GM12878 (cell line): ENCODE measurements around the gene CREB5. TPM values are rescaled to one million over a fixed set of nuclear protein-coding genes. Genes with fewer than 3 reads are reported as not detected.

Experiments used
- ATAC-seq: fragments of 200-7000 bp; cut with Tn5 transposase; 3 replicates; pipeline ENCODE4 v1.9.1; 2020; ENCODE audit warnings: mild to moderate bottlenecking, moderate library complexity
- BruUV-seq: library from RNA; stranded (reverse); fragments of 400-500 nt; replicated peaks from 2 replicates; lab custom pipeline; 2021; lab: Mats Ljungman, UMichigan
- CTCF ChIA-PET: fragments of 300-600 bp; sonication (Branson Sonifier 250); formaldehyde crosslinking; extraction: SDS; loops from one replicate; lab custom pipeline; 2021; ENCODE audit warnings: inconsistent platforms; lab: Yijun Ruan, JAX
- POLR2A ChIA-PET: fragments of 350-600 bp; formaldehyde crosslinking; extraction: SDS; loops from one replicate; lab custom pipeline; 2021; ENCODE audit warnings: inconsistent platforms; lab: Charles Lee
- RAD21 ChIA-PET: fragments of 300-600 bp; sonication (Branson Sonifier 250); formaldehyde crosslinking; loops from one replicate; lab custom pipeline; 2023; ENCODE audit warnings: antibody characterized with exemption; ENCODE audit not compliant: unreplicated experiment; lab: Charles Lee
- SMC1A ChIA-PET: fragments of 300-600 bp; sonication (Branson Sonifier 250); formaldehyde crosslinking; loops from one replicate; lab custom pipeline; 2023; ENCODE audit not compliant: unreplicated experiment, uncharacterized antibody; lab: Charles Lee
- DNase-seq: peaks from one replicate; pipeline ENCODE4 v3.0.0-alpha.2; 2011; ENCODE audit warnings: low read depth, low spot score
- FAIRE-seq: peaks from 3 replicates; lab custom pipeline; 2011; peaks lifted over from hg19 to GRCh38; lab: Jason Lieb, UNC
- H2AFZ ChIP-seq: 2 replicates; pipeline ENCODE4 v1.6.0; 2011; ENCODE audit warnings: low read depth, low read length, control low read depth; ENCODE audit not compliant: control insufficient read depth
- H3K27ac ChIP-seq: 2 replicates; pipeline ENCODE4 v1.5.1; 2011; ENCODE audit warnings: control low read depth; ENCODE audit not compliant: control insufficient read depth, insufficient read depth
- H3K27me3 ChIP-seq, 2 experiments: replicated peaks in 1 of 2; 2 replicates each; pipeline versions ENCODE4 v1.6.0 to v1.6.1; 2011; ENCODE audit warnings: low read length in 1 of 2; ENCODE audit not compliant: control insufficient read depth in 2 of 2, insufficient read depth in 2 of 2
- H3K36me3 ChIP-seq, 2 experiments: 2 replicates each; pipeline ENCODE4 v1.5.1; 2011; ENCODE audit warnings: low read length in 1 of 2; ENCODE audit not compliant: control insufficient read depth in 2 of 2, insufficient read depth in 2 of 2
- H3K4me1 ChIP-seq: 2 replicates; pipeline ENCODE4 v1.6.1; 2011; ENCODE audit warnings: mild to moderate bottlenecking, low read length, moderate library complexity, mixed read lengths; ENCODE audit not compliant: control insufficient read depth, insufficient read depth
- H3K4me2 ChIP-seq: 2 replicates; pipeline ENCODE4 v1.6.0; 2011; ENCODE audit warnings: control low read depth; ENCODE audit not compliant: control insufficient read depth, insufficient read depth
- H3K4me3 ChIP-seq: fragments of 200-600 bp; sonication (generic); 2 replicates; pipeline ENCODE4 v1.5.1; 2016
- H3K79me2 ChIP-seq: 2 replicates; pipeline ENCODE4 v1.6.0; 2011; ENCODE audit warnings: low read length; ENCODE audit not compliant: control insufficient read depth, insufficient read depth
- H3K9ac ChIP-seq: 2 replicates; pipeline ENCODE4 v1.8.0; 2011; ENCODE audit warnings: low read length, control low read depth, mixed read lengths; ENCODE audit not compliant: control insufficient read depth, insufficient read depth
- H3K9me3 ChIP-seq: replicated peaks from 3 replicates; pipeline ENCODE4 v1.5.1; 2011; ENCODE audit warnings: mild to moderate bottlenecking, low read length; ENCODE audit not compliant: control insufficient read depth, insufficient read depth
- H4K20me1 ChIP-seq: 2 replicates; pipeline ENCODE4 v1.6.0; 2011; ENCODE audit not compliant: control insufficient read depth, insufficient read depth
- BCL3 ChIP-seq: IDR thresholded peaks from 2 replicates; pipeline ENCODE4 v1.6.1; 2011; ENCODE audit warnings: borderline replicate concordance, low read depth, mild to moderate bottlenecking, moderate library complexity, low read length; ENCODE audit not compliant: insufficient read depth, poor library complexity, severe bottlenecking
- CTCF ChIP-seq, 3 experiments: IDR thresholded peaks in 2 of 3; conservative IDR thresholded peaks in 1 of 3; 2 replicates each; pipeline ENCODE4 v1.5.1; 2011; ENCODE audit warnings: low read depth in 3 of 3, low read length in 3 of 3, mild to moderate bottlenecking in 3 of 3, control low read depth in 2 of 3, moderate library complexity in 2 of 3, inconsistent platforms in 1 of 3, mixed read lengths in 1 of 3; ENCODE audit not compliant: control insufficient read depth in 2 of 3, insufficient read depth in 1 of 3; ENCODE audit errors: extremely low read depth in 1 of 3
- EED ChIP-seq: sonication (generic); IDR thresholded peaks from 2 replicates; pipeline ENCODE4 v1.6.1; 2016; ENCODE audit warnings: antibody characterized with exemption, low read depth
- HDAC6 ChIP-seq: fragments of 200-600 bp; sonication (generic); IDR thresholded peaks from one replicate; pipeline ENCODE4 v1.8.0; 2017; ENCODE audit warnings: antibody characterized with exemption; ENCODE audit not compliant: unreplicated experiment
- IRF3 ChIP-seq: fragments of 450-650 bp; IDR thresholded peaks from 2 replicates; pipeline ENCODE4 v1.6.1; 2014; ENCODE audit warnings: mild to moderate bottlenecking
- MEF2A ChIP-seq: IDR thresholded peaks from 2 replicates; pipeline ENCODE4 v1.6.1; 2011; ENCODE audit warnings: low read depth, mild to moderate bottlenecking, low read length, moderate library complexity; ENCODE audit not compliant: insufficient read depth
- NFYB ChIP-seq: IDR thresholded peaks from 2 replicates; pipeline ENCODE4 v1.6.1; 2011; ENCODE audit warnings: low read depth, mild to moderate bottlenecking, low read length, improper control_type of control experiment, moderate library complexity; ENCODE audit not compliant: insufficient read depth
- RUNX3 ChIP-seq: IDR thresholded peaks from 2 replicates; pipeline ENCODE4 v1.6.1; 2012; ENCODE audit warnings: low read length, inconsistent platforms
- TCF3 ChIP-seq: IDR thresholded peaks from 2 replicates; pipeline ENCODE4 v1.6.1; 2012; ENCODE audit warnings: low read depth, mild to moderate bottlenecking, low read length, borderline replicate concordance; ENCODE audit not compliant: insufficient read depth
- YY1 ChIP-seq: IDR thresholded peaks from 2 replicates; pipeline ENCODE4 v1.6.1; 2011; ENCODE audit warnings: low read depth, mild to moderate bottlenecking, low read length
- ZNF274 ChIP-seq: IDR thresholded peaks from one replicate; pipeline ENCODE4 v1.8.0; 2011; ENCODE audit not compliant: insufficient read length, insufficient read depth
- WGBS: methylation state at CpG from one replicate; pipeline ENCODE4 v1.1.6; 2016; ENCODE audit warnings: low lambda C conversion rate; ENCODE audit not compliant: insufficient replicate concordance, insufficient coverage; ENCODE audit errors: missing lambda C conversion rate; 5-methylcytosine and 5-hydroxymethylcytosine counted together
- in situ Hi-C: fragments of 300-500 bp; cut with MboI; formaldehyde crosslinking; loops from 9 replicates; pipeline ENCODE4 v1.14.3; 2018; ENCODE audit warnings: mixed read lengths
- intact Hi-C: fragments of 100-400 bp; cut with micrococcal nuclease; formaldehyde crosslinking; loops from one replicate; pipeline ENCODE4 v1.14.2; 2022; ENCODE audit not compliant: unreplicated experiment
- polyA plus RNA-seq, 11 experiments: library from polyadenylated mRNA; depleted of rRNA in 4 of 11; unstranded in 6 of 11; stranded (reverse) in 5 of 11; fragments of >200 nt; fragmentation: Nextera tagmentation in 4 of 11; fragmentation: Illumina TruSeq in 1 of 11; extraction: Ambion mirVana in 4 of 11; extraction: Trizol in 1 of 11; gene quantifications; 1 replicate in 1 of 11; 2 replicates in 10 of 11; pipeline versions ENCODE4 v1.2.1 to v1.2.3, GENCODE V29; 2011 to 2016; ENCODE audit warnings: inconsistent platforms in 2 of 11, missing spikeins in 2 of 11, low read depth in 1 of 11
- total RNA-seq, 4 experiments: library from RNA; depleted of rRNA in 3 of 4; stranded (reverse); fragments of >200 nt in 3 of 4; fragmentation: Illumina TruSeq in 1 of 4; extraction: Trizol in 1 of 4; gene quantifications; 2 replicates each; pipeline versions ENCODE4 v1.2.1 to v1.2.3, GENCODE V29; 2013 to 2021

CREB5 gene
- total and polyA plus RNA-seq, 10 of the 15 experiments (the other 5 are each of a cell fraction or from before 2014, with no cell fraction given), result 12.9 to 74.1 (median 53.0) TPM

- intact Hi-C loops (no loop called here), in situ Hi-C loops (no loop called here)
- ChIA-PET RAD21 (interaction anchor here (2.1 kb wide), 1 partner anchor 14 kb away, joined by 7 read pairs; no protein-coding TSS in a partner anchor), POLR2A (interaction anchor here (0.8 to 1.1 kb wide), 2 partner anchors 9 to 81 kb away, joined by 3 to 4 read pairs; no protein-coding TSS in a partner anchor), SMC1A (interaction anchor here (0.8 to 12.6 kb wide), 8 partner anchors 9 to 270 kb away, joined by 3 to 101 read pairs (median 4); no protein-coding TSS in a partner anchor), CTCF (interaction anchor here (0.7 to 1.6 kb wide), 6 partner anchors 8 to 770 kb away, joined by 3 to 6 read pairs (median 4); no protein-coding TSS in a partner anchor)
- no peak overlapping the region for H3K9ac ChIP-seq
- 32% methylated on average over 2 of the region's 2 CpGs for WGBS
- TF ChIP-seq RUNX3 (no peak), YY1 (no peak), BCL3 (no peak), EED (no peak), CTCF (IDR thresholded peaks at IDR 0.05 in 2 of 3, conservative IDR thresholded peaks at IDR 0.05 in 1 of 3; ENCODE audit: control insufficient read depth in 2 of 3, extremely low read depth in 1 of 3, insufficient read depth in 1 of 3, low read depth in 3 of 3, low read length in 3 of 3) (no peak), ZNF274 (no peak), MEF2A (no peak), TCF3 (no peak), HDAC6 (no peak), NFYB (no peak), IRF3 (no peak)
- H3K27ac ChIP-seq, result no peak overlapping the region
- H3K27me3 ChIP-seq, result peaks cover 0 to 2% of the 10 kb centered on the region in 2 experiments; a peak in 1 of 4 replicates
- H2AFZ ChIP-seq, result no peak overlapping the region
- no peak overlapping the region for H3K4me2 ChIP-seq
- no peak for FAIRE-seq
- no peak for DNase-seq
- no peak for ATAC-seq
- no peaks in the 10 kb centered on the region for H3K9me3 ChIP-seq
- H3K4me1 ChIP-seq, result no peaks in the 10 kb centered on the region
- no TSS peak for BruUV-seq
- no peaks in the 10 kb centered on the region for H4K20me1 ChIP-seq
- no peak overlapping the region for H3K4me3 ChIP-seq
- H3K79me2 ChIP-seq, result no peaks in the 10 kb centered on the region
- no peaks in the 10 kb centered on the region for H3K36me3 ChIP-seq
These were observed 144.4 kb downstream of the CREB5 start for GRCh38 chr7:28556671-28557070.
